Esophagus squamous epithelium (tissue), 4 donors: Measurements from ENCODE around the gene SORL1.

Experiments used
- POLR2A ChIP-seq, 4 donors: fragments of 450-650 bp; IDR thresholded peaks; one replicate each; pipeline ENCODE4 v1.6.1; 2017; ENCODE audit warnings: antibody characterized with exemption in 4 of 4, mild to moderate bottlenecking in 4 of 4, moderate library complexity in 3 of 4
- TF ChIP-seq, protein P1 (sequence below), 6 experiments: fragments of 450-650 bp in 4 of 6; fragments of 200-600 bp in 2 of 6; sonication (generic) in 2 of 6; IDR thresholded peaks; one replicate each; pipeline ENCODE4 v1.5.1; 2016 to 2019; ENCODE audit warnings: antibody characterized with exemption in 6 of 6, mild to moderate bottlenecking in 4 of 6, moderate library complexity in 4 of 6

DNA sequence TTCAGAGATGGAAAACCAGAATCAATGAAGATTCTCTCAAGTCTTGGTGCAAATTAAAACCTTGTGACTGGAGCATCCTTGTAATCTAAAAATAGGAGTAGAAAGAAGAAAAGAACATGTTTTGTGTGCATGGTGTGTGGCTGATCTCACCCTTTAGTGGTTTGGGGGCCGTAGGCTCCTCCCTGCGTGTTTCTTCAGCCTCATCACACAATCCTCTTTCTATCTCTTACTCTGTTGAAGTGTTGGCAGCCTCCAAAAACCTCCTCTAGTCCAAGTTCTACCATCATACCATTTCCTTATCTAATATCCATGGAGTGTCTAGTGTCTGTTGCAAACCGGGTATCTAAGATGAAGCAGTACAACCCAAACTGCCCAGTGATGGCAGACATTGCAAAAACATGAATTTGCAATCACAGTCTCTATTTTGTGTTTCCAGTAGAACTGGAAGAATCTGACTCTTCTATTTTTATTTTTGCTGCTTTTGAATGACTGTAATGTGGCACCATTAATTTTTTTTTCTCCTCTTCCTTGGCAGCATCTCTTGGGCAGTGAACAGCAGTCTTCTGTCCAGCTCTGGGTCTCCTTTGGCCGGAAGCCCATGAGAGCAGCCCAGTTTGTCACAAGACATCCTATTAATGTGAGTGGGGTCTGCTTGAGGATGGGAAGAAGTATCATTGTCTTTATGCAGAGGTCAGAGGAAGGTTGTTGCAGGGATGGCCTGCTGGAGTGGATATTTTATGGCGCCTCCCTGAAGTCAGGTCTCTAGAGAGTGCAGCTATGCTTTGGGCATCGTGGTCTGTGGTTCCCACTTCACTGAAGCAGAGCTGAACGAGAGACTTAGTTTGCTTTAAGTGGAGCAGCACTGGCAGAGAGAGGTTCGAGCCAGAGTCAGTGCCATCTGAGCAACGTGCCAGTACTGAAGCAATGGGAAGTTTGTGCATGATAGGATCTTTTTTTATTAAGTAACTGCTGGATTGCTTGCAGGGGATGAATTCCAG lies 60.7 kb downstream of the SORL1 start:
- TF ChIP-seq, protein P1, sequence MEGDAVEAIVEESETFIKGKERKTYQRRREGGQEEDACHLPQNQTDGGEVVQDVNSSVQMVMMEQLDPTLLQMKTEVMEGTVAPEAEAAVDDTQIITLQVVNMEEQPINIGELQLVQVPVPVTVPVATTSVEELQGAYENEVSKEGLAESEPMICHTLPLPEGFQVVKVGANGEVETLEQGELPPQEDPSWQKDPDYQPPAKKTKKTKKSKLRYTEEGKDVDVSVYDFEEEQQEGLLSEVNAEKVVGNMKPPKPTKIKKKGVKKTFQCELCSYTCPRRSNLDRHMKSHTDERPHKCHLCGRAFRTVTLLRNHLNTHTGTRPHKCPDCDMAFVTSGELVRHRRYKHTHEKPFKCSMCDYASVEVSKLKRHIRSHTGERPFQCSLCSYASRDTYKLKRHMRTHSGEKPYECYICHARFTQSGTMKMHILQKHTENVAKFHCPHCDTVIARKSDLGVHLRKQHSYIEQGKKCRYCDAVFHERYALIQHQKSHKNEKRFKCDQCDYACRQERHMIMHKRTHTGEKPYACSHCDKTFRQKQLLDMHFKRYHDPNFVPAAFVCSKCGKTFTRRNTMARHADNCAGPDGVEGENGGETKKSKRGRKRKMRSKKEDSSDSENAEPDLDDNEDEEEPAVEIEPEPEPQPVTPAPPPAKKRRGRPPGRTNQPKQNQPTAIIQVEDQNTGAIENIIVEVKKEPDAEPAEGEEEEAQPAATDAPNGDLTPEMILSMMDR (IDR thresholded peaks at IDR 0.05), result no peak
- TF ChIP-seq POLR2A (IDR thresholded peaks at IDR 0.05), result no peak
